Umbilical cord (tissue), 2 donors: ENCODE data around the gene NXF1. TPM values are rescaled to one million over a fixed set of nuclear protein-coding genes. Genes with fewer than 3 reads are reported as not detected.
"Not testable (repeated sequence)": the region's sequence is repeated elsewhere in the genome, so short reads cannot be mapped to it uniquely, and the experiment has no call there.

Experiments used
- DNase-seq: peaks from one replicate; pipeline ENCODE4 v3.0.0-alpha.2; 2015; ENCODE audit warnings: low spot score
- total RNA-seq: library from RNA; depleted of rRNA; stranded (reverse); fragments of >200 nt; gene quantifications from one replicate; pipeline ENCODE4 v1.2.3, GENCODE V29; 2014; ENCODE audit warnings: low replicate concordance; ENCODE audit not compliant: insufficient read depth

NXF1 gene
- total RNA-seq, 1 donor from 2014 or later, result 22.6 TPM

GRCh38 chr11:62832336-62833234, 27.3 kb upstream of the NXF1 start, which contains the start of gene TEX54:
TEX54 (minus strand) TSS chr11:62832841.
- no peak for DNase-seq

- DNase-seq, result peak; percentile 99
These were observed 26.5 kb upstream of the NXF1 start, which contains the start of gene STX5 for GRCh38 chr11:62831520-62832335. STX5 (minus strand) TSS chr11:62832051; CDS start chr11:62831243, 808 bp downstream.

- DNase-seq, result no peak
These were observed 25.8 kb upstream of the NXF1 start for GRCh38 chr11:62830904-62831519.

- not testable (repeated sequence) for DNase-seq
These were observed 22.9 kb upstream of the NXF1 start for GRCh38 chr11:62828130-62828529.

GRCh38 chr11:62823677-62824076, 18.4 kb upstream of the NXF1 start:
- DNase-seq, result no peak

GRCh38 chr11:62817129-62817528, 11.9 kb upstream of the NXF1 start:
- no peak for DNase-seq

- no peak for DNase-seq
These were observed 11.3 kb upstream of the NXF1 start for GRCh38 chr11:62816557-62816956.

GRCh38 chr11:62811659-62812058, 6.4 kb upstream of the NXF1 start:
- DNase-seq, result no peak

GRCh38 chr11:62810748-62811147, 5.5 kb upstream of the NXF1 start:
- no peak for DNase-seq

- DNase-seq, result peak; percentile 23
These were observed 1.4 kb upstream of the NXF1 start for GRCh38 chr11:62806611-62807121.

- DNase-seq, result no peak
These were observed 761 bp upstream of the NXF1 start for GRCh38 chr11:62805961-62806441.

- DNase-seq, result peak; percentile 48
These were observed 747 bp downstream of the NXF1 start for GRCh38 chr11:62804310-62805075.

- no peak for DNase-seq
These were observed 4.2 kb downstream of the NXF1 start for GRCh38 chr11:62801071-62801470.

GRCh38 chr11:62799486-62799885, 5.8 kb downstream of the NXF1 start:
- no peak for DNase-seq

GRCh38 chr11:62796281-62796680, 9.0 kb downstream of the NXF1 start:
- no peak for DNase-seq

GRCh38 chr11:62794201-62794775, 11.0 kb downstream of the NXF1 start:
- no peak for DNase-seq

GRCh38 chr11:62792202-62792575, 13.1 kb downstream of the NXF1 start:
- no peak for DNase-seq

GRCh38 chr11:62791501-62792201, 13.6 kb downstream of the NXF1 start, which contains the start of gene TMEM223:
TMEM223 (minus strand) TSS chr11:62792006; CDS start chr11:62791994, 12 bp downstream.
- DNase-seq, result peak; percentile 94

- no peak for DNase-seq
These were observed 15.7 kb downstream of the NXF1 start for GRCh38 chr11:62789576-62789975.

- no peak for DNase-seq
These were observed 16.2 kb downstream of the NXF1 start for GRCh38 chr11:62788991-62789390.
